HepG2 (cell line): ENCODE measurements around the gene LSS. TPM values are rescaled to one million over a fixed set of nuclear protein-coding genes. Genes with fewer than 3 reads are reported as not detected.

Experiments used
- NFAT5 ChIP-seq: sonication (generic); formaldehyde crosslinking; IDR thresholded peaks from 2 replicates; pipeline ENCODE4 v1.4.0; 2020; ENCODE audit warnings: missing genetic modification reagents
- RBAK ChIP-seq: sonication (generic); formaldehyde crosslinking; IDR thresholded peaks from 2 replicates; pipeline ENCODE4 v1.5.1; 2020; ENCODE audit warnings: mild to moderate bottlenecking, missing genetic modification reagents
- SUZ12 ChIP-seq: fragments of 150-350 bp; IDR thresholded peaks from 2 replicates; pipeline ENCODE4 v1.6.1; 2014; ENCODE audit warnings: low read depth, low read length
- TBL1XR1 ChIP-seq: fragments of 150-350 bp; IDR thresholded peaks from 2 replicates; pipeline ENCODE4 v1.6.1; 2014; ENCODE audit warnings: borderline replicate concordance, low read length; ENCODE audit not compliant: partially characterized antibody
- ZFP91 ChIP-seq: sonication (generic); formaldehyde crosslinking; IDR thresholded peaks from 2 replicates; pipeline ENCODE4 v1.9.0; 2022; ENCODE audit warnings: missing genetic modification reagents, mild to moderate bottlenecking, borderline replicate concordance
- ZNF264 ChIP-seq: sonication (generic); formaldehyde crosslinking; IDR thresholded peaks from 2 replicates; pipeline ENCODE4 v1.4.0; 2020; ENCODE audit warnings: missing genetic modification reagents
- ZNF30 ChIP-seq: sonication (generic); formaldehyde crosslinking; IDR thresholded peaks from 2 replicates; pipeline ENCODE4 v1.5.0; 2020; ENCODE audit warnings: mild to moderate bottlenecking, missing genetic modification reagents
- ZNF362 ChIP-seq: sonication (generic); formaldehyde crosslinking; IDR thresholded peaks from 2 replicates; pipeline ENCODE4 v1.4.0; 2020; ENCODE audit warnings: missing genetic modification reagents, mild to moderate bottlenecking, borderline replicate concordance
- ZNF75D ChIP-seq: sonication (generic); formaldehyde crosslinking; IDR thresholded peaks from 2 replicates; pipeline ENCODE4 v1.8.1; 2023; ENCODE audit warnings: missing genetic modification reagents, mild to moderate bottlenecking, borderline replicate concordance
- ZSCAN12 ChIP-seq: sonication (generic); formaldehyde crosslinking; IDR thresholded peaks from 2 replicates; pipeline ENCODE4 v1.9.0; 2021; ENCODE audit warnings: mild to moderate bottlenecking, missing genetic modification reagents
- polyA plus RNA-seq, 8 experiments: library from polyadenylated mRNA; depleted of rRNA in 3 of 8; stranded (reverse) in 7 of 8; unstranded in 1 of 8; fragments of >200 nt; fragmentation: Illumina TruSeq in 4 of 8; extraction: Trizol in 4 of 8; gene quantifications; 2 replicates each; pipeline versions ENCODE4 v1.2.1 to v1.2.3, GENCODE V29; 2011 to 2016; ENCODE audit warnings: low read depth in 4 of 8, missing spikeins in 1 of 8, mixed read lengths in 1 of 8; ENCODE audit not compliant: insufficient read depth in 1 of 8
- total RNA-seq, 5 experiments: library from RNA; depleted of rRNA; stranded (reverse); fragments of >200 nt; fragmentation: Illumina TruSeq; extraction: Trizol; gene quantifications; 2 replicates each; pipeline ENCODE4 v1.2.3, GENCODE V29; 2016; ENCODE audit warnings: low read depth in 1 of 5
- TF ChIP-seq, protein P1 (sequence below): sonication (generic); formaldehyde crosslinking; IDR thresholded peaks from 2 replicates; pipeline ENCODE4 v1.4.0; 2020; ENCODE audit warnings: missing genetic modification reagents
- TF ChIP-seq, protein P2 (sequence below): sonication (generic); IDR thresholded peaks from 2 replicates; pipeline ENCODE4 v1.6.1; 2016; ENCODE audit warnings: low read depth, borderline replicate concordance

The LSS gene
- total and polyA plus RNA-seq, 2 of the 13 experiments (the other 11 are each of a cell fraction or from before 2014, with no cell fraction given), result 72.6 to 113 TPM

GRCh38 chr21:46153247-46154154, 75.1 kb downstream of the LSS start (continued):
- TF ChIP-seq, protein P1, sequence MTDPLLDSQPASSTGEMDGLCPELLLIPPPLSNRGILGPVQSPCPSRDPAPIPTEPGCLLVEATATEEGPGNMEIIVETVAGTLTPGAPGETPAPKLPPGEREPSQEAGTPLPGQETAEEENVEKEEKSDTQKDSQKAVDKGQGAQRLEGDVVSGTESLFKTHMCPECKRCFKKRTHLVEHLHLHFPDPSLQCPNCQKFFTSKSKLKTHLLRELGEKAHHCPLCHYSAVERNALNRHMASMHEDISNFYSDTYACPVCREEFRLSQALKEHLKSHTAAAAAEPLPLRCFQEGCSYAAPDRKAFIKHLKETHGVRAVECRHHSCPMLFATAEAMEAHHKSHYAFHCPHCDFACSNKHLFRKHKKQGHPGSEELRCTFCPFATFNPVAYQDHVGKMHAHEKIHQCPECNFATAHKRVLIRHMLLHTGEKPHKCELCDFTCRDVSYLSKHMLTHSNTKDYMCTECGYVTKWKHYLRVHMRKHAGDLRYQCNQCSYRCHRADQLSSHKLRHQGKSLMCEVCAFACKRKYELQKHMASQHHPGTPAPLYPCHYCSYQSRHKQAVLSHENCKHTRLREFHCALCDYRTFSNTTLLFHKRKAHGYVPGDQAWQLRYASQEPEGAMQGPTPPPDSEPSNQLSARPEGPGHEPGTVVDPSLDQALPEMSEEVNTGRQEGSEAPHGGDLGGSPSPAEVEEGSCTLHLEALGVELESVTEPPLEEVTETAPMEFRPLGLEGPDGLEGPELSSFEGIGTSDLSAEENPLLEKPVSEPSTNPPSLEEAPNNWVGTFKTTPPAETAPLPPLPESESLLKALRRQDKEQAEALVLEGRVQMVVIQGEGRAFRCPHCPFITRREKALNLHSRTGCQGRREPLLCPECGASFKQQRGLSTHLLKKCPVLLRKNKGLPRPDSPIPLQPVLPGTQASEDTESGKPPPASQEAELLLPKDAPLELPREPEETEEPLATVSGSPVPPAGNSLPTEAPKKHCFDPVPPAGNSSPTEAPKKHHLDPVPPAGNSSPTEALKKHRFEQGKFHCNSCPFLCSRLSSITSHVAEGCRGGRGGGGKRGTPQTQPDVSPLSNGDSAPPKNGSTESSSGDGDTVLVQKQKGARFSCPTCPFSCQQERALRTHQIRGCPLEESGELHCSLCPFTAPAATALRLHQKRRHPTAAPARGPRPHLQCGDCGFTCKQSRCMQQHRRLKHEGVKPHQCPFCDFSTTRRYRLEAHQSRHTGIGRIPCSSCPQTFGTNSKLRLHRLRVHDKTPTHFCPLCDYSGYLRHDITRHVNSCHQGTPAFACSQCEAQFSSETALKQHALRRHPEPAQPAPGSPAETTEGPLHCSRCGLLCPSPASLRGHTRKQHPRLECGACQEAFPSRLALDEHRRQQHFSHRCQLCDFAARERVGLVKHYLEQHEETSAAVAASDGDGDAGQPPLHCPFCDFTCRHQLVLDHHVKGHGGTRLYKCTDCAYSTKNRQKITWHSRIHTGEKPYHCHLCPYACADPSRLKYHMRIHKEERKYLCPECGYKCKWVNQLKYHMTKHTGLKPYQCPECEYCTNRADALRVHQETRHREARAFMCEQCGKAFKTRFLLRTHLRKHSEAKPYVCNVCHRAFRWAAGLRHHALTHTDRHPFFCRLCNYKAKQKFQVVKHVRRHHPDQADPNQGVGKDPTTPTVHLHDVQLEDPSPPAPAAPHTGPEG (CRISPR knock-in tag), result no peak
- TF ChIP-seq ZNF75D (CRISPR knock-in tag) (no peak), TBL1XR1 (no peak), ZFP91 (CRISPR knock-in tag) (peak; percentile 55; the same call in 1 of the 2 replicates), ZNF362 (no peak), ZNF264 (CRISPR knock-in tag) (0 out of 2 replicates have a peak, but pooled peaks have one; percentile 41), NFAT5 (CRISPR knock-in tag) (no peak), SUZ12 (no peak), ZSCAN12 (CRISPR knock-in tag) (no peak), RBAK (CRISPR knock-in tag) (no peak), ZNF30 (CRISPR knock-in tag) (no peak)
- TF ChIP-seq, protein P2, sequence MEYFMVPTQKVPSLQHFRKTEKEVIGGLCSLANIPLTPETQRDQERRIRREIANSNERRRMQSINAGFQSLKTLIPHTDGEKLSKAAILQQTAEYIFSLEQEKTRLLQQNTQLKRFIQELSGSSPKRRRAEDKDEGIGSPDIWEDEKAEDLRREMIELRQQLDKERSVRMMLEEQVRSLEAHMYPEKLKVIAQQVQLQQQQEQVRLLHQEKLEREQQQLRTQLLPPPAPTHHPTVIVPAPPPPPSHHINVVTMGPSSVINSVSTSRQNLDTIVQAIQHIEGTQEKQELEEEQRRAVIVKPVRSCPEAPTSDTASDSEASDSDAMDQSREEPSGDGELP, result no peak
